ENCODE results near the gene SPAG9.

Gene SPAG9

GRCh38 chr17:51164911-51165679 lies 44.4 kb upstream of the SPAG9 start:
- Mint-ChIP-seq H3K4me3 (peak overlapping the region; percentile 91 to 92 (median 92)), H3K36me3 (ENCODE audit: low read depth) (peaks cover 49% of the 10 kb centered on the region), H3K27me3 (ENCODE audit: low read depth) (no peaks in the 10 kb centered on the region), H3K27ac (peak overlapping the region; percentile 80 to 96 (median 95)), H3K4me1 (peaks cover 21% of the 10 kb centered on the region), H3K9me3 (no peaks in the 10 kb centered on the region)
- TF ChIP-seq, protein P1, sequence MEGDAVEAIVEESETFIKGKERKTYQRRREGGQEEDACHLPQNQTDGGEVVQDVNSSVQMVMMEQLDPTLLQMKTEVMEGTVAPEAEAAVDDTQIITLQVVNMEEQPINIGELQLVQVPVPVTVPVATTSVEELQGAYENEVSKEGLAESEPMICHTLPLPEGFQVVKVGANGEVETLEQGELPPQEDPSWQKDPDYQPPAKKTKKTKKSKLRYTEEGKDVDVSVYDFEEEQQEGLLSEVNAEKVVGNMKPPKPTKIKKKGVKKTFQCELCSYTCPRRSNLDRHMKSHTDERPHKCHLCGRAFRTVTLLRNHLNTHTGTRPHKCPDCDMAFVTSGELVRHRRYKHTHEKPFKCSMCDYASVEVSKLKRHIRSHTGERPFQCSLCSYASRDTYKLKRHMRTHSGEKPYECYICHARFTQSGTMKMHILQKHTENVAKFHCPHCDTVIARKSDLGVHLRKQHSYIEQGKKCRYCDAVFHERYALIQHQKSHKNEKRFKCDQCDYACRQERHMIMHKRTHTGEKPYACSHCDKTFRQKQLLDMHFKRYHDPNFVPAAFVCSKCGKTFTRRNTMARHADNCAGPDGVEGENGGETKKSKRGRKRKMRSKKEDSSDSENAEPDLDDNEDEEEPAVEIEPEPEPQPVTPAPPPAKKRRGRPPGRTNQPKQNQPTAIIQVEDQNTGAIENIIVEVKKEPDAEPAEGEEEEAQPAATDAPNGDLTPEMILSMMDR (IDR thresholded peaks at IDR 0.05; ENCODE audit: unreplicated experiment in 3 of 3), result no peak

DNA sequence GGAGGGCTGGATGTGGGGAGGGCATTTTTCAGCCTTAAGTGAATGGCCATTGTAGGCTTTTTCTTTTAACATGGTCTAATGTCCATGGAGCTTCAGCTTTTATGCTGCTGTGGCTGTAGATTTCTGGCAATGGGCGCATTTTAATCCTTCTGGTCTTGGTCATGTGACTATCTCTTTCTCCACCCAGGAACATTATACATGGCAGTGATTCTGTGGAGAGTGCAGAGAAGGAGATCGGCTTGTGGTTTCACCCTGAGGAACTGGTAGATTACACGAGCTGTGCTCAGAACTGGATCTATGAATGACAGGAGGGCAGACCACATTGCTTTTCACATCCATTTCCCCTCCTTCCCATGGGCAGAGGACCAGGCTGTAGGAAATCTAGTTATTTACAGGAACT lies 40.9 kb upstream of the SPAG9 start:
- peaks cover 52% of the 10 kb centered on the region for H3K36me3 Mint-ChIP-seq (ENCODE audit: low read depth)
- TF ChIP-seq, protein P1 (IDR thresholded peaks at IDR 0.05; ENCODE audit: unreplicated experiment in 3 of 3), result no peak
- H3K4me1 Mint-ChIP-seq, result peaks cover 12% of the 10 kb centered on the region
- no peak overlapping the region for H3K4me3 Mint-ChIP-seq
- H3K27ac Mint-ChIP-seq, result no peak overlapping the region
- no peaks in the 10 kb centered on the region for H3K9me3 Mint-ChIP-seq
- H3K27me3 Mint-ChIP-seq (ENCODE audit: low read depth), result no peaks in the 10 kb centered on the region

DNA sequence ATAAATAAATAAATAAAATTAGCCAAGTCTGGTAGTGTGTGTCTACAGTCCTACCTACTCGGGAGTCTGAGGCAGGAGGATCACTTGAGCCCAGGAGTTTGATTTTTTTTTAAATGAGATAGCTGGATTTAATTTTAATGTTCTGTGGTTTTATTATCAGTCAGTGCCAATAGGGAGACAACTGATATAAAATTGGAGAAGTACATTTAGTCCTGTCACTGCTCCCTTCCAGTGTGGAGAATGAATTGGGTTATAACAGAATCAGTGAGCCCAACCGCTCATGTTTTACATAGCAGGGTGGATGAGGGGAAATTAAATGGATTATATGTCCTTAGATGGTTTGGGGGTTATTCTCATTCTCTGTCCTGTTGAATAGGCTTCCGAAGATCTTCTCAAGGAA lies 38.9 kb upstream of the SPAG9 start:
- H3K27me3 Mint-ChIP-seq (ENCODE audit: low read depth), result no peaks in the 10 kb centered on the region
- H3K4me1 Mint-ChIP-seq, result no peaks in the 10 kb centered on the region
- no peak overlapping the region for H3K27ac Mint-ChIP-seq
- TF ChIP-seq, protein P1 (IDR thresholded peaks at IDR 0.05; ENCODE audit: unreplicated experiment in 3 of 3), result no peak
- peaks cover 58% of the 10 kb centered on the region for H3K36me3 Mint-ChIP-seq (ENCODE audit: low read depth)
- no peak overlapping the region for H3K4me3 Mint-ChIP-seq
- no peaks in the 10 kb centered on the region for H3K9me3 Mint-ChIP-seq

- TF ChIP-seq, protein P1 (IDR thresholded peaks at IDR 0.05; ENCODE audit: unreplicated experiment in 3 of 3), result no peak
- peaks cover 33% of the 10 kb centered on the region for H3K36me3 Mint-ChIP-seq (ENCODE audit: low read depth)
- no peak overlapping the region for H3K27ac Mint-ChIP-seq
- peak overlapping the region; percentile 47 to 66 (median 58) for H3K4me3 Mint-ChIP-seq
- no peaks in the 10 kb centered on the region for H3K4me1 Mint-ChIP-seq
- H3K9me3 Mint-ChIP-seq, result no peaks in the 10 kb centered on the region
- no peaks in the 10 kb centered on the region for H3K27me3 Mint-ChIP-seq (ENCODE audit: low read depth)
Measured at GRCh38 chr17:51155416-51155815, 34.7 kb upstream of the SPAG9 start.

GRCh38 chr17:51154176-51154575 lies 33.5 kb upstream of the SPAG9 start:
- H3K27me3 Mint-ChIP-seq (ENCODE audit: low read depth), result no peaks in the 10 kb centered on the region
- no peak overlapping the region for H3K4me3 Mint-ChIP-seq

More at GRCh38 chr17:51154176-51154575, 33.5 kb upstream of the SPAG9 start:
- no peaks in the 10 kb centered on the region for H3K4me1 Mint-ChIP-seq
- H3K9me3 Mint-ChIP-seq, result no peaks in the 10 kb centered on the region
- TF ChIP-seq, protein P1 (IDR thresholded peaks at IDR 0.05; ENCODE audit: unreplicated experiment in 3 of 3), result no peak
- H3K36me3 Mint-ChIP-seq (ENCODE audit: low read depth), result peaks cover 25% of the 10 kb centered on the region
- no peak overlapping the region for H3K27ac Mint-ChIP-seq

All from nephron (organoid).